Sigmoid colon (tissue), 7 donors: ENCODE data around the gene GNAT1. TPM values are rescaled to one million over a fixed set of nuclear protein-coding genes. Genes with fewer than 3 reads are reported as not detected.
A peak's percentile ranks its signal among the peaks of the same experiment; 100 is the strongest.

ENCODE experiments used
- DNase-seq: peaks from one replicate; pipeline ENCODE4 v3.0.0-alpha.2; 2019
- H3K27ac ChIP-seq, 4 donors: fragments of 200-600 bp; sonication (generic); one replicate each; pipeline ENCODE4 v1.5.1; 2016 to 2019; ENCODE audit warnings: mild to moderate bottlenecking in 1 of 4
- H3K27me3 ChIP-seq, 3 donors: fragments of 200-600 bp; sonication (generic); one replicate each; pipeline ENCODE4 v1.5.1; 2019; ENCODE audit warnings: mild to moderate bottlenecking in 1 of 3
- H3K36me3 ChIP-seq, 4 donors: fragments of 200-600 bp; sonication (generic); one replicate each; pipeline ENCODE4 v1.5.1; 2016 to 2019
- H3K4me1 ChIP-seq, 4 donors: fragments of 200-600 bp; sonication (generic); one replicate each; pipeline ENCODE4 v1.5.1; 2017 to 2019
- H3K4me3 ChIP-seq, 4 donors: fragments of 200-600 bp; sonication (generic); one replicate each; pipeline ENCODE4 v1.5.1; 2017 to 2019; ENCODE audit warnings: mild to moderate bottlenecking in 2 of 4, moderate library complexity in 1 of 4
- H3K9me3 ChIP-seq, 4 donors: fragments of 200-600 bp in 3 of 4; sonication (generic) in 3 of 4; one replicate each; pipeline versions ENCODE4 v1.5.1 to v1.6.1; 2013 to 2019
- CTCF ChIP-seq, 4 experiments: fragments of 450-650 bp in 3 of 4; fragments of 200-600 bp in 1 of 4; IDR thresholded peaks; one replicate each; pipeline ENCODE4 v1.5.1; 2016 to 2019; ENCODE audit warnings: antibody characterized with exemption in 4 of 4, mild to moderate bottlenecking in 3 of 4, moderate library complexity in 2 of 4
- EP300 ChIP-seq, 4 donors: sonication (generic); formaldehyde crosslinking; IDR thresholded peaks; one replicate each; pipeline ENCODE4 v1.6.1; 2017; ENCODE audit warnings: antibody characterized with exemption in 4 of 4
- POLR2A ChIP-seq, 2 donors: fragments of 450-650 bp; IDR thresholded peaks; one replicate each; pipeline ENCODE4 v1.6.1; 2016; ENCODE audit warnings: antibody characterized with exemption in 2 of 2, mild to moderate bottlenecking in 2 of 2, moderate library complexity in 2 of 2
- POLR2AphosphoS5 ChIP-seq, 4 donors: sonication (generic); formaldehyde crosslinking; IDR thresholded peaks; one replicate each; pipeline ENCODE4 v1.6.1; 2017; ENCODE audit warnings: antibody characterized with exemption in 4 of 4
- WGBS, 2 donors: extraction: QIAGEN DNeasy Blood & Tissue Kit; methylation state at CpG; one replicate each; pipeline ENCODE4 v1.1.7; 2013; 5-methylcytosine and 5-hydroxymethylcytosine counted together
- intact Hi-C: fragments of 100-400 bp; cut with DNase I; formaldehyde crosslinking; loops from one replicate; pipeline ENCODE4 v1.15.1; 2023
- polyA plus RNA-seq, 3 donors: library from polyadenylated mRNA; stranded (reverse); fragments of 200-250 nt; gene quantifications; one replicate each; pipeline ENCODE4 v1.2.3, GENCODE V29; 2013
- small RNA-seq, 3 donors: library from RNA; depleted of rRNA; stranded (forward); fragments of <200 nt; gene quantifications; one replicate each; pipeline ENCODE3, GENCODE V24; 2016
- total RNA-seq, 4 donors: library from RNA; depleted of rRNA; stranded (reverse); fragments of >200 nt; gene quantifications; one replicate each; pipeline ENCODE4 v1.1.0, GENCODE V29; 2016
- donor health status: healthy with polysubstance abuse.
- donor health status: Bipolar disorder and iron deficiency.
- donor health status: healthy.

Gene GNAT1
- total and polyA plus RNA-seq, 7 donors = 0.06 TPM; not detected in 6

GRCh38 chr3:50246517-50246954, 55.1 kb downstream of the GNAT1 start:
- no peaks in the 10 kb centered on the region for H3K9me3 ChIP-seq
- H3K4me3 ChIP-seq = peak overlapping the region in 3 of 4 donors; percentile 44 to 52 (median 45)
- H3K27me3 ChIP-seq = no peaks in the 10 kb centered on the region
- TF ChIP-seq CTCF (IDR thresholded peaks at IDR 0.05) (peak in 1 of 4 experiments; percentile 39), POLR2A (IDR thresholded peaks at IDR 0.05) (no peak), POLR2AphosphoS5 (IDR thresholded peaks at IDR 0.05) (peak in 1 of 4 donors; percentile 4), EP300 (IDR thresholded peaks at IDR 0.05) (no peak)
- H3K36me3 ChIP-seq = peaks cover 0 to 9% (median 4%) of the 10 kb centered on the region in 4 donors
- intact Hi-C loops = loop anchor here (1.0 to 2.0 kb wide), 2 partner anchors 19 to 54 kb away; no protein-coding TSS in a partner anchor
- peak overlapping the region; percentile 76 to 91 (median 85) for H3K27ac ChIP-seq
- H3K4me1 ChIP-seq = peaks cover 0 to 98% (median 86%) of the 10 kb centered on the region in 4 donors
- WGBS, 2 donors = 21 to 34% methylated on average over 10 of the region's 10 CpGs
- DNase-seq = no peak

Small RNAs within 50 kb of the gene (small RNA-seq; reads per million reads assigned to genes)
- gene MIR566 (0 reads per million in 3 donors), gene MIR5787 (0 reads per million in 3 donors)

Other genes with a start within 250 kb of the GNAT1 start
- 100 to 1,000 TPM; 149 to 294 (median 176) TPM for gene RBM5, start 102.7 kb upstream of the GNAT1 start, total RNA-seq
- 10 to 100 TPM; 19.4 to 96.4 (median 33.6) TPM for gene RBM5, start 102.7 kb upstream of the GNAT1 start, polyA plus RNA-seq
- 10 to 100 TPM in 1 of 4 donors, 1 to 10 TPM in 3; 5.1 to 11.4 (median 8.0) TPM for gene SEMA3F, start 36.3 kb upstream of the GNAT1 start, total RNA-seq
- gene SEMA3F, start 36.3 kb upstream of the GNAT1 start, polyA plus RNA-seq = 10 to 100 TPM in 1 of 3 donors, 1 to 10 TPM in 1, under 1 TPM in 1; 0.60 to 12.3 (median 1.2) TPM
- gene SLC38A3, start 13.7 kb downstream of the GNAT1 start, total RNA-seq = under 1 TPM in 1 of 4 donors, not detected in 3; 0.28 TPM
- under 1 TPM in 1 of 3 donors, not detected in 2; 0.07 TPM for gene SLC38A3, start 13.7 kb downstream of the GNAT1 start, polyA plus RNA-seq
- 100 to 1,000 TPM; 149 to 171 (median 163) TPM for gene GNAI2, start 44.6 kb downstream of the GNAT1 start, total RNA-seq
- gene GNAI2, start 44.6 kb downstream of the GNAT1 start, polyA plus RNA-seq = 100 to 1,000 TPM in 1 of 3 donors, 10 to 100 TPM in 2; 43.9 to 125 (median 64.3) TPM
- 10 to 100 TPM in 3 of 4 donors, 1 to 10 TPM in 1; 7.9 to 54.6 (median 25.0) TPM for gene SEMA3B, start 77.5 kb downstream of the GNAT1 start, total RNA-seq
- gene SEMA3B, start 77.5 kb downstream of the GNAT1 start, polyA plus RNA-seq = 10 to 100 TPM; 12.0 to 39.2 (median 15.3) TPM
- not detected for gene LSMEM2, start 87.5 kb downstream of the GNAT1 start, total RNA-seq
- gene LSMEM2, start 87.5 kb downstream of the GNAT1 start, polyA plus RNA-seq = under 1 TPM in 2 of 3 donors, not detected in 1; 0.13 to 0.46 TPM
- 10 to 100 TPM; 46.7 to 59.1 (median 52.7) TPM for gene IFRD2, start 100.8 kb downstream of the GNAT1 start, total RNA-seq
- 10 to 100 TPM; 24.5 to 73.1 (median 31.2) TPM for gene IFRD2, start 100.8 kb downstream of the GNAT1 start, polyA plus RNA-seq
- gene HYAL3, start 107.8 kb downstream of the GNAT1 start, total RNA-seq = 1 to 10 TPM; 2.1 to 8.3 (median 3.4) TPM
- 1 to 10 TPM in 2 of 3 donors, under 1 TPM in 1; 0.60 to 4.4 (median 2.8) TPM for gene HYAL3, start 107.8 kb downstream of the GNAT1 start, polyA plus RNA-seq
- 1 to 10 TPM; 3.6 to 9.4 (median 7.6) TPM for gene NAA80, start 107.8 kb downstream of the GNAT1 start, total RNA-seq
- 1 to 10 TPM; 3.5 to 9.5 (median 4.2) TPM for gene NAA80, start 107.8 kb downstream of the GNAT1 start, polyA plus RNA-seq
- 1 to 10 TPM; 3.5 to 7.2 (median 4.2) TPM for gene HYAL1, start 112.0 kb downstream of the GNAT1 start, total RNA-seq
- 10 to 100 TPM in 1 of 3 donors, 1 to 10 TPM in 2; 2.4 to 15.1 (median 9.5) TPM for gene HYAL1, start 112.0 kb downstream of the GNAT1 start, polyA plus RNA-seq
- gene HYAL2, start 131.1 kb downstream of the GNAT1 start, total RNA-seq = 10 to 100 TPM; 41.6 to 62.6 (median 49.4) TPM
- gene HYAL2, start 131.1 kb downstream of the GNAT1 start, polyA plus RNA-seq = 10 to 100 TPM in 2 of 3 donors, 1 to 10 TPM in 1; 8.6 to 45.8 (median 13.8) TPM
- 10 to 100 TPM; 23.2 to 54.7 (median 38.0) TPM for gene TUSC2, start 136.6 kb downstream of the GNAT1 start, total RNA-seq
- 10 to 100 TPM; 28.7 to 37.1 (median 33.0) TPM for gene TUSC2, start 136.6 kb downstream of the GNAT1 start, polyA plus RNA-seq
- 10 to 100 TPM; 27.4 to 29.8 (median 28.5) TPM for gene RASSF1, start 149.2 kb downstream of the GNAT1 start, total RNA-seq
- gene RASSF1, start 149.2 kb downstream of the GNAT1 start, polyA plus RNA-seq = 10 to 100 TPM; 16.4 to 41.7 (median 21.0) TPM
- gene ZMYND10, start 154.1 kb downstream of the GNAT1 start, total RNA-seq = 1 to 10 TPM in 1 of 4 donors, not detected in 3; 1.2 TPM
- gene ZMYND10, start 154.1 kb downstream of the GNAT1 start, polyA plus RNA-seq = under 1 TPM in 1 of 3 donors, not detected in 2; 0.77 TPM
- gene NPRL2, start 159.2 kb downstream of the GNAT1 start, total RNA-seq = 10 to 100 TPM; 19.1 to 28.5 (median 19.2) TPM
- 10 to 100 TPM; 16.8 to 22.2 (median 18.7) TPM for gene NPRL2, start 159.2 kb downstream of the GNAT1 start, polyA plus RNA-seq
- gene CYB561D2, start 159.3 kb downstream of the GNAT1 start, total RNA-seq = 10 to 100 TPM in 1 of 4 donors, 1 to 10 TPM in 3; 6.8 to 12.7 (median 8.2) TPM
- 10 to 100 TPM; 10.8 to 46.0 (median 14.8) TPM for gene CYB561D2, start 159.3 kb downstream of the GNAT1 start, polyA plus RNA-seq
- 10 to 100 TPM; 40.5 to 45.7 (median 44.3) TPM for gene TMEM115, start 167.9 kb downstream of the GNAT1 start, total RNA-seq
- 10 to 100 TPM in 2 of 3 donors, 1 to 10 TPM in 1; 9.5 to 37.4 (median 11.4) TPM for gene TMEM115, start 167.9 kb downstream of the GNAT1 start, polyA plus RNA-seq